UCSD-AML1 (cell line): ENCODE results near the gene GLCE.

Experiments
- DNase-seq: peaks from one replicate; lab custom pipeline; 2025; ENCODE audit not compliant: unreplicated experiment; lab: John Stamatoyannopoulos, UW

Gene GLCE

GRCh38 chr15:69314736-69315135 lies 154.3 kb downstream of the GLCE start:
- DNase-seq: no peak

GRCh38 chr15:69315402-69316110 lies 155.1 kb downstream of the GLCE start:
- DNase-seq: no peak

GRCh38 chr15:69316291-69316690 lies 155.9 kb downstream of the GLCE start:
- no peak for DNase-seq

- DNase-seq: no peak
Observed at GRCh38 chr15:69317392-69317841, 157.0 kb downstream of the GLCE start.

GRCh38 chr15:69318033-69318432 lies 157.6 kb downstream of the GLCE start:
- no peak for DNase-seq

GRCh38 chr15:69319384-69320375 lies 159.2 kb downstream of the GLCE start:
- DNase-seq: peak; percentile 74

GRCh38 chr15:69320977-69321554 lies 160.6 kb downstream of the GLCE start:
- DNase-seq: no peak
